Measurements from ENCODE around the gene QPCTL.

- TF ChIP-seq CTCF (IDR thresholded peaks at IDR 0.05) (no peak), POLR2A (IDR thresholded peaks at IDR 0.05) (no peak)
Observed at GRCh38 chr19:45739498-45740439, 47.3 kb downstream of the QPCTL start.

Data from adrenal gland (tissue), 5 donors.